Stimulated activated CD4-positive, alpha-beta T cell treated with anti-CD3 and anti-CD28 coated beads, Interleukin-12 subunit alpha, Interleukin-12 subunit beta, amount 100 ng/mL, for 4 hours (primary cell): ENCODE data around the gene PHLDB2.
A peak's percentile ranks its signal among the peaks of the same experiment; 100 is the strongest.
"Not testable (repeated sequence)": the region's sequence is repeated elsewhere in the genome, so short reads cannot be mapped to it uniquely, and the experiment has no call there.

Source experiments
- DNase-seq: peaks from one replicate; pipeline ENCODE4 v3.0.0-alpha.2; 2020

The PHLDB2 gene

DNA sequence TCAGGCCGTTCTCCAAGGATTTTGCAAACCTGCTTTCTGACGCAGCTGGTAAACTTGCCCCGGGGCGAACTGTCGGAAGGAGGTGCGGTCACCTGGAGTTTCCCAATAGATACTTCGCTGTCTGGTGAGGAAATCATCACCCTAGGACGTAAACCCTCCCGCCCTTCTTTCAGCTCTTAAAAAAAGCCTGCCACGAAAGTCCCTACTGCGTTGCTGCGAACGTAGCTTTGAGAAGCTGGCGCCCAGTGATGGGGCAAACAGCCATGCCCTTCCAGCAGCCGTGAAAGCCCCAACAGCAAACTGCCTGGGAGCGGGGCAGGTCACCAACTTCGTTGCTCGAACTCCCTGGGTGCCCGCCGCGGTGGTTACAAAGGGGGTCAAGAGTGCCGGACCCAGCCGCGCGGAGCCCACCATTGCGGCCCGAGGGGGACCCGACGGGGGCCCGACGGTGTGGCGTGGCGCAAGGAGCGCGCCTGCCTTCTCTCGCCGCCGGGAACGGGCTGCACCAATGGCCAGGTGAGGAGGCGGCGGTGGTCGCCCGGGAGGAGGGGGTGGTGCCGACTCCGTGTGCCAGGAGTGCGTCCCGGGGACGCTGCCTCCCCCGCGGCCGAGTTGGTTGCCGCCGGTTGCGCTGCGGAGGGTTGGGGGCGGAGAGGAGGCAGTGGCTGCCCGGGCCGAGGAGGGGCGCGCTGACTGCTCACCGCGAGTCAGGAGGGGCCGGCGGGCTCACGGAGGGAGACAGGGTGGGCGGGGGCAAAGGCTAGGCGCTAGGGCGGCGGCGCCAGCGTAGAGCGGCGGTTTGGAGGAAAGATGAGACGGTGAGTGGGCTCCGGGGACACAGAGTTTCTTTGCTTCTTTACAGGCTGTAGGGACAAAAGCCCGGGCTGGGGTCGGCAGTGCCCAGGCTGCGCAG, at the start of gene PHLDB2:
Gene PHLDB2, plus strand, starts transcription at position 205 of the 913 bp plus-strand sequence. CDS start 24,813 bp downstream, outside the sequence.
- peak; percentile 36 for DNase-seq

DNA sequence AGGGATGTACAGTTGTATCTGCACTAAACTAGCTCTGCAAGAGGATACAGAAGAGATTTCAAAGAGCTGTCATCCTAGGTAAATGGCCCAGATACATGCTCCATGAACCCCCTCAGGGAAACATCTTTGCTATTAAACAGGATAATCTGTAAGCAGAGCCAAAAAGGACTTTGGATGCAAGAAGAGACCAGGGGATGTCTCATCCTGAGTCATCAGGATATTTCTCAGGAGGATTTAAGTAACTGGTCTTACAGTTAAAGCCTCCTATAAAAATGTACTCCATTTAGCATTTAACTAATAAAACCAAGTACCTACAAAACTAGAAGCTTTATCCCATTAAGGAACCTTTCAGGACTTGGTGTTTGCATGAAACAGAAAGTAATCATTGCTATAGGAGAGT, 48.2 kb upstream of the PHLDB2 start:
- DNase-seq = no peak

DNA sequence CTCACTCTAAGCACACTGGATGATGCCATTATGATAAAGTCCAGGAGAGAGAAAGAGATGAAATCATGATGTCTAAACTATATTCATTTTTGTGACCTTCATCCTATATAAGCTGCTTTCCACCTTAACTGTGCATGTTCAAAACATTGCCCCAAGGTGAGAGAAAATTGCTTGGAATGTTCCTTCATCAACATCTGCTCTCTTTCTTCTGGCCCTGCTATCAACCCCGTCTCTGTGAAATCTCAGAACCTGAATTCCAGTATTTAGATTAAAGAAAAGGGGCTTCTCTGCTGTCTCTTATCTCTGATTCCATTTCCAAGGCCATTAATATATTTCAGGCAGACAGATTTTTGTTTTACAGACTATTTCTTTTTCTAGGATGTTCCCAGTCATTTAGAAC, 47.3 kb upstream of the PHLDB2 start:
- no peak for DNase-seq

DNA sequence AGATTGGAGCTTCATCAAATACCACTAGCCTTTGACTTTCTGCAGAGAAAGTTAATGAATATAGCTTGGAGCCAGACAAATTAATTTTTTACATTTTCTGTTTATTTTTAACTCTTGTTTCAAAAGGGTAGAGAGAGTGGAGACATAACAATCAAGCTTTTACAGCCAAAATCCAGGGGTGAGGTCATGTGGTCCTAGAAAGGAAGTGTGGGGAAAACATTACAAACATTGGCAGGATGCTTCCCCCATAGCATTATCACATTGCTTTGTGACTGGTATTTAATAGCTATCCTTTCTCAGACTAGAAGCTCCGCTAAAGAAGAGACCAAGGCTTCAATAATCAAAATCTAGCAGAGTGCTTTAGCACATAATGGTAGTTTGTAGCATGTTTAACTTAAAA, 46.4 kb upstream of the PHLDB2 start:
- no peak for DNase-seq

DNA sequence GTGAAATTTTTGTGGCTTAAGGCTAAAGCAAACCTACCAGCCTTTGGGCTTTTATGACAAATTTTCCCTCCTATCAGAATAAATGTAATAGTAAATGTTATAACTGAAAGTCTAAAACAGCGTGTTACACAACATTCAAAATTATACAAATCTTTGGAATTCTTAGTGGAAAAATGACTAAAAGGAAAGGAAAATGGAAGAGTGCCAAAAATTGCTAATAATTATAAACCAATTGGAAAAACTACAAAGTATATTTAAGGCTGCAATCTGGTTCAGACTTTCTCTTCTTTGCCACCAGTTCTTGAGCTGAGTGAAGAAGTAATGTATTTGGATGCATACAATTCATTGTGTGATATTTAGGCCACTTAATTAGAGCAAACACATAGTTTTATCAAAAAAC, 45.6 kb upstream of the PHLDB2 start:
- DNase-seq = no peak

DNA sequence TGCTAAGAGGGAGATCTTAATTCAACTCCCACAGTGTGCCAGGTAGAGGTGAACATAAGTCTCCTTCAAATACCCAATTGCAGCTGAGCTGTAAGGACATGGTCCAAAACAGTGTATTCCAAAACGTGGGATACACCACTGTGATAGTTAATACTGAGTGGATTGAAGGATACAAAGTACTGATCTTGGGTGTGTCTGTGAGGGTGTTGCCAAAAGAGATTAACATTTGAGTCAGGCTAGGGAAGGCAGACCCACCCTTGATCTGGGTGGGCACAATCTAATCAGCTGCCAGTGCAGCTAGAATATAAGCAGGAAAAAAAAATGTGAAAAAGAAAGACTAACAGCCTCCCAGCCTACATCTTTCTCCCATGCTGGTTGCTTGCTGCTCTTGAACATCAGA, 45.1 kb upstream of the PHLDB2 start:
- no peak for DNase-seq

DNA sequence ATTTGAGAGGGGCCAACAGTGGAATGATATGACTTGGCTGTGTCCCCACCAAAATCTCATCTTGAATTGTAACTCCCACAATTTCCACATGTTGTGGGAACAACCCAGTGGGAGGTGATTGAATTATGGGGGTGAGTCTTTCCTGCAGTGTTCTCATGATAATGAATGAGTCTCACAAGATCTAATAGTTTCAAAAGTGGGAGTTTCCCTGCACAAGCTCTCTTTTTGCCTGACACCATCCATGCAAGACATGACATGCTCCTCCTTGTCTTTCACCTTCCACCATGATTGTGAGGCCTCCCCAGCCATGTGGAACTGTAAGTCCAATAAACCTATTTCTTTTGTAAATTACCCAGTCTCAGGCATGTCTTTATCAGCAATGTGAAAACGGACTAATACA, 42.3 kb upstream of the PHLDB2 start:
- not testable (repeated sequence) for DNase-seq

DNA sequence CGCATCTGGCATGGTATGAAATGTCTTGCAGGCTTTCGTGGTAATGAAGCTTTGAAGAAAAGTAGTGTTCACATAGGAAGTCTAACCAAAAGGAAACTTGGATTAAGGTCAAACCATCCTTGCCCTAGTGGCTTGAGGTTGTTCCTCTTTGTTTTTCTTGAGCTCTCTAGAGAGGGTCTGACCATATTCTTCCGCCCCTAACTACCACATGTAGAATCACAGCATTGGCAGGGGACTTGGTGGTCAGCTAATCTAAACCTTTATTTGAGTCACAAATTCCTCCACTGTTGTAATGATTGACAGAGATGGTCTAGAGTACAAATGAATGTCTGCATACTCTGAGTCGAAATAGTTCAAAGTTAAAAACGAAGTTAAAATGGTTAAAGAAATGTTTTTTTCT, 39.1 kb upstream of the PHLDB2 start:
- no peak for DNase-seq

DNA sequence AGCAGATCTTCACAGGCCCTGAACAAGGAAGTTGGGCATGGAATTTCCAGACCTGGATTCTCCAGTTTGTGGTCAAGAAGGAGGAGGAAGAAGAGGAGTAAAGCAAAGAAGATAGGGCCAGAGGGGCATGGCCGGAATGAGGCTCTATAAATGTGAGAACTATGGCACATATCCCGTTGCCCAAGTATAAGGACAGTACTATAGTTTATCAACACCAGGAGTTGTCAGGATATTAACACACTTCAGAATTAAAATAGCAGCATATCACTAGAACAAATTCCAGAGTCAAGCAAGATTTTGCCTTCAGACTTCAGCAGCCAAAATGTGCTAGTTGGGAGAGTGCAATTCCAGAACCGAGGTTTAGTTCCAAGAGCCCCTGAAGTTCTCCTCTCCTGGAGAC, 38.4 kb upstream of the PHLDB2 start:
- no peak for DNase-seq

DNA sequence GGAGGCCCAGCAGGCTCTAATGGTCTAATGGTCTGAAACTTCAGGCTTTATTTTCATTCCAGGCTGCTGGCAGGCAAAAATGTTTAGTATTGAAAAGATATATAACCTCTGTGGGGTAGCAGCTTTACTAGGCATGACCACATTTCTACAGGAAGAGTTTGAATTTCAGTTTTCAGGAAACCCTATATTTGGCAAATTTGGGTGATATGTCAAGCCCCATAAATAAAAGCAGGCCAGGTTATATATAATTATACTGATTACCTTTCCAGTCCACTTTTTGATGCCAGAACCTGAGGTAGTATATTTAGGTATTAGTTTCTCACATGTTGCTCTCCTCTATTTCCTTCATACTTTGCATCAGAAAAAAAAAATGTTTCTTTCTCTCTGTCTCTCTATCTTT, 37.2 kb upstream of the PHLDB2 start:
- DNase-seq = no peak

DNA sequence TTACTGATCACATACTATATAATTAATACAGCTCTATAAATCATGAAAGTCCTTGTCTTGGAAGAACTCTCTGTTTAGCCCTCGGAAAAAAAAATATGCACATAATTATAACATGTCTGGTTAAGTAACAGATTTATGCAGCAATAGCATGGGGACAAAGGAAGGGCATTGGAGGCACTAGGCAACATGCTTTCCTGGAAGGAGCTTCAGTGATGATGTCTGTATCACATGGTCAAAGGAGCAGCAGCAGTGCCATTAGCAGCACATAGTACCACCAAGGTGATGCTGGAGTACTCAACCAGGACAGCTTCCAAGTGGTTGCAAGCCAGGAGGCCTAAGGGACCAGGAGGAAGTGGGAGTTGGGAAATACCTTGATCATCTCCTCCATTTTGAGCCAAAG, 36.3 kb upstream of the PHLDB2 start:
- no peak for DNase-seq

DNA sequence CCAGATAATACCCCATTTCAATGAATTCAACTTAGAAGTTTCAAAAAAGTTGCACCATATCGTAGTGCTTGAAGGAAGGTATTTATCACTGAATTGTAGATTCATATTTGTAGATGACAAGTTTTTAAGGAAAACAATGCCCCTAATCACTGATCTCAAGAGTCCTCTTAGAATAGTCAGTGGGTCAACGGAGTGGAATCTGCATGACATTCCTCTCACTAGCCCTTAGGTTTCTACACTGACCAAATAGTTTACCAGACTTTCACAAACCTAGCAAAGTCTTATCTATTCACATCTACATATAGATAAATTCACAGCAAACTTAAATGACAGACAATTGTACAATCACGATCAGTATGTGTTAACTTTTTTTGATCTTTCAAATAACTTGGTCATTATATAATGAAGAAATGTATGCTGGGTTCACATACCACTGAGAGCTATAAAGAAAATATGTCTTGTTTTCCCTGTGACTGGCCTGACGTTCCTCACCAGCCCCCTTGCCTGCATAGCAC, 35.7 kb upstream of the PHLDB2 start:
- DNase-seq = no peak

DNA sequence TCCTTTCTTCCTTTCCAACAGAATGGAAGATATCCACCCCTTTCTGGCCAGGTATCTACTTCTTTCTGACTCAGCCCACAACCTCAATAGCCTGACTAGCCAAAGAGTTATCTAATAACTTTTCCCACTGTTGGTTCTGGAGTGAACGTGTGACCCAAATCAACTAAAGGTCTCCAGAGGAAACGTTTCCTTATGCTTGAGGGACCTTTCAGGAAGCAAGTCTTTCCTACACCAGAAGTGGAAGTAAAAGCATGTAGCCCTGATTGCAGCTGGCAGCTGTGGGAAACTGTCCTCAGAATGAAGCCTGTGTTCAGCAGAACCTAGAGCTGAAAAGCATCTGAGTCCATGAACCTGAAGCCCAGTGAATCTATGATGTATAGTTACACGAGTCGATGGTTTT, 34.7 kb upstream of the PHLDB2 start:
- DNase-seq = no peak

DNA sequence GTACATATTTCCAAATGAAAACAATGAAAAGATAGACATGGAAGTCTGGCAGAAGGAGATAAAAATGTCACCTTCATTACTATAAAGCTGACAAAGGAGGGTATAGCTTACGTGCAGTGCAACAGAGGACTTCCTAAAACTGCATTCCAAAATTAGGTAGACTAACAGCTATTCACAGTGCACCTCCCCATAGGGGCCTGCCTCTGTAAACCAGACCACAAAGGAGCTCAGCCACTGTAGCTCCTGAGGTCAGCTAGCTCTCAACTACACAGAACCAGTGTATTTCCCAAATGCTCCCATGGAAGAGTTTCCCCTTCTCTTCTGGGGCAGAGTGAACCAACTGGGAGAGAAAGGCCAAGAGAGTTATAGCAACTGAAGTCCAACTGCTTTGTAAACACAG, 31.2 kb upstream of the PHLDB2 start:
- DNase-seq = no peak

DNA sequence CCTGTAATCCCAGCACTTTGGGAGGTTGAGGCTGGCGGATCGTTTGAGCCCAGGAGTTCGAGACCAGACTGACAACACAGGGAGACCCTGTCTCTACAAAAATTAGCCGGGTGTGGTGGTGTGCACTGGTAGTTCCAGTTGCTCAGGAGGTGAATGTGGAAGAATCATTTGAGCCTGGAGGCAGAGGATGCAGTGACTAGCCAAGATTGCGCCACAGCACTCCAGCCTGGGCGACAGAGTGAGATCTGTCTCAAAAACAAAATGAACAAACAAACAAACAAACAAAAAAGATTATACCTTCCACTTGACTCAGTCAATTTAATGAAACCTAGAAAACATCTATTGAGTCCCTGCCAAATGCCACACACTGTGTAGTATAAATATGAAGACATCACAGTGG, 30.5 kb upstream of the PHLDB2 start:
- no peak for DNase-seq

DNA sequence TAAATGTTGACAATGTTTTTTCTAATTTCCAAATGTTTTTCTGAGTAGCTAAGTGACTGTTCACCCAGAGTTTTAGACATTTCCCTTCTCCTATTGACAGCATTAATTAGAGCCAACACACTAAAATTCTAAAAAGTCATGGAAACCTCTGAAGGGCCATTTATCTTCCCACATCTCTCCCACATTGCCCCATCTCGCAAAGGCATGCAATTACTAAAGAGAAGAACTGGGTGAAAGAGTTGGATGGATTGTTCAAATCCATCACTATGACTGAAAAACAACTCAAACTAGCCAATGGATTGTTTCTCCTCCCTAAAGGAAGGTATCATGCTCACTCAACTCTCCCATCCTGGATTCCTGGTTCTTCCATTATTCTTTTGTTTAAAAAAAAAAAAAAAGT, 30.0 kb upstream of the PHLDB2 start:
- DNase-seq = no peak

DNA sequence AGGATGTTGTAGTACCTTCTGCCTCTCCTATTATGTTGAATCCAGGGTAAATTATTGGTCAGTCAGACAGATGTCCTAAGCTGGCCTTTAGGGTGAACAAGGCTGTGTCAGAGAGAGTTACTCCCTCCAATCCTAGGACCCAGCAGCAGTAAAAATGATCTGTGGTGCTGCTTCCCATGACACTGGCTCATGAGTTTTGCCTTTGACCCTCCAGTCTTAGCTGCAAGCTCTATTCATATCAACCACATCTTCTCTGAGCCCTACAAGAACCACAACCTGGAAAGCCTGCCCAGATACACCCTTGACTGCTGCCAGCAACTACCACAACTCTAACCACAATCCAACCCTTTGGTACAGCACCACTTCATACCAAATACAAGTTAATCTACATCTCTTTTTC, 27.2 kb upstream of the PHLDB2 start:
- DNase-seq = no peak

DNA sequence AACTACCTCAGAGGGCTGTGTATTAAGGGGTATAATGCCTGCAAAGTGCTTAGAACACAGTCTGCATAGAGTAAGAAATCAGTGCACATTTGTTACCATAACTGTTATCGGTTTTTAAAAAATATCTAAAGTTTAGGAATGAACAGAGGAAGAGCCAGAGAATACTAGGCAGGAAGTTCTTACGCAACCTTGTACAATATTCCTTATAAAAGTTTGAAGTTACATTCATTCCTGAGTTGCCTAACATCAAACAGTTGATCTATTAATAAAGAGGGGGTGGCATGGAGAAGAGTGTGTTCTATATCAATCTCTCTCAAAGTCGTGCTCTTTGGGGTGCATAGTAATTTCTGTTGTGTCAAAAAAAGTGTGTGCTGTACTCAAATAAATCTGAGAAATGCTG, 22.0 kb upstream of the PHLDB2 start:
- no peak for DNase-seq

DNA sequence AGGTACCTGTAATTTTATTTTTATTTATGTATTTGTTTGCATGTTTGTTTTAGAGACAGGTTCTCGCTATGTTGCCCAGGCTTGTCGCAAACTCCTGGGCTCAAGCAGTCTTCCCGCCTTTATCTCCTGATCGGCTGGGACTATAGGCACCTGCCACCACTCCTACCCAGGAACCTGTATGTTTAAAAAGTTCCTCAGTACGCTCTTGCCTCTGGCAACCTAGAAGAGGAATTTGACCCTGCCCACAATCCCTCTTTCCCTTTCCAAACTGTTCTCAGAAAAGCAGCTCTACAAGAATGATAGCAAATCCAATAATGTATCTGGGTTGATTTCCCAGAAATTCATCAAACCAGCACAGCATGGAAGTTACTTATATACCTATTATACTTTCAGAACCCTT, 20.9 kb upstream of the PHLDB2 start:
- DNase-seq = no peak

DNA sequence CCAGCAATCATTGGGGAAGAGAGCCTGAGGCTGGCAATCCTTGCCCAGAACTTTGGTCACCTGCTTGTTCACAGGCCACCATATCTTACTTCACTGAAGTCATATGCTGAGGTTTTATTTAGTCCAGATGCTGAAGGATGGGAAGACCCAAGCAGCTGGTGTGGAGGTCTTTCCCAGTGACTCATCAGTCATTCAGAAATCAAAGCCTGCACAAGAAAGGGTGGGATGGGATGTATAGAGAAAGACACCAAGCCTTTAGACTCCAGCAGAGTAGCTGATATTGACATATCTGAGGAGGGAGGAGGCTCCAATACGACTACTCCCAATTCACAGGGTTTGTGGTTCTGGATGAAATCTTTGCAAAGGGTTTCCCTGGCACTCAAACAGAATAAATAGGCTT, 13.0 kb upstream of the PHLDB2 start:
- no peak for DNase-seq

DNA sequence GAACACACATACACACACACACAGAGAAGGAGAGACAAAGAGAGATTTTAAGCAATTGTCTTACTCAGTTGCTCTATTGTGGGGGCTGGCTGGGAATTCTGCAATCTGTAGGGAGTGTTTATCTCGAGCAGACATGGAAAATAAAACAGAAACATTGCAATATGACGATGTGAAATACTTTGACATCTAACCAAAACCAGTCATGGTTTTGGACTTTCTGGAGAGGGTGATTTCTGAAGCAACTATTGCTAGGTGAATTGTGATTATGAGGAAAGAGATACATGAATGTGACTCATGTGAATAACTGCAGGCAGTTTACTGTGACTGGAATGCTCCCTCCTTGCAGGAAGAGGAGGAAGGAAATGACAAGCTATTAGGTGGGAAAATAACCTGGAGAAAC, 12.3 kb upstream of the PHLDB2 start:
- DNase-seq = no peak

DNA sequence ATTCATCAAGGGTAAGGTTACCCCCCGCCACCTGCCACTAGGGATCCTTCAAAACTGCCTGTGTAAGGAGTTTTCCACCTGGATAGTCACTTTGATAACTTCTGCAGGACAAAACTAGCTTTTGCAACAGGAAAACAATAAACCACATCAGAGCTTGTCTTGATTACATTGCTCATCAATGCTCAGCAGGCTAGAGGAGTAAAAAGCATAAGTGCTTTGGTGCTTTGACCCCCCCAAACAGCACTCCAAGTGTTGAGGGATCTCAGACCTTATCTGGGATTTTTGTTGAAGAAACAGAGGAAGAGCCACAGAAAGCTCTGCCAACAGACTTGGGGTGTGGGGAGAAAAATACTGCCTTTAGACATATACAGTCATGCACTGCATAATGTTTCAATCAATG, 10.8 kb upstream of the PHLDB2 start:
- DNase-seq = no peak

DNA sequence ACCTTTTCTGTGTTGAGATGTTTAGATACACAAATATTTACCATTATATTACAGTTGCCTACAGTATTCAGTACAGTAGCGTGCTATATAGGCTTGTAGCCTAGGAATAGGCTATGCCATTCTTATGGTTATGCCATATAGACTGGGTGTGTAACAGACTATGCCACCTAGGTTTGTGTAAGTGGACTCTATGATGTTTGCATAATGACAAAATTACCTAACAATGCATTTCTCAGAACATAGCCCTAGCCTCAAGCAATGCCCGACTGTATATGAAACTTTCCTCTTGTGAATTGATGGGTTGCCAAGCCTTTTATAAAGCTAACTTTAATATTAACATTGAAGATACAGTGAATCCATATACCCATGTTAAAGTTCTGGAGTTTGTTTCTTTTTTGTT, 10.3 kb upstream of the PHLDB2 start:
- no peak for DNase-seq

DNA sequence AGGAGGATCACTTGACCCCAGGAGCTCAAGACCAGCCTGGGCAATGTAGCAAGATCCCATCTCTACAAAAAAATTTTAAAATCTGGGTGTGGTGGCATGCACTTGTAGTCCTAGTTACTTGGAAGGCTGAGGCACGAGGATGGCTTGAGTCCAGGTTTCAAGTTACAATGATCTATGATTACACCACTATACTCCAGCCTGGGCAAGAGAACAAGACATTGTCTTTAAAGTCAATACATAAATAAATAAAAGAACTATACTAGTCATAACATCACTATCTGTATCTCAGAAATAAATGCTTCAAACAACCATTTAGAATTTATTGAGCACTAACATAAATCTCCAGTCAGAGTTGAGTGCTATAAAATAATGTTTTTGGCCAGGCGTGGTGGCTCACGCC, 8.5 kb upstream of the PHLDB2 start:
- no peak for DNase-seq

DNA sequence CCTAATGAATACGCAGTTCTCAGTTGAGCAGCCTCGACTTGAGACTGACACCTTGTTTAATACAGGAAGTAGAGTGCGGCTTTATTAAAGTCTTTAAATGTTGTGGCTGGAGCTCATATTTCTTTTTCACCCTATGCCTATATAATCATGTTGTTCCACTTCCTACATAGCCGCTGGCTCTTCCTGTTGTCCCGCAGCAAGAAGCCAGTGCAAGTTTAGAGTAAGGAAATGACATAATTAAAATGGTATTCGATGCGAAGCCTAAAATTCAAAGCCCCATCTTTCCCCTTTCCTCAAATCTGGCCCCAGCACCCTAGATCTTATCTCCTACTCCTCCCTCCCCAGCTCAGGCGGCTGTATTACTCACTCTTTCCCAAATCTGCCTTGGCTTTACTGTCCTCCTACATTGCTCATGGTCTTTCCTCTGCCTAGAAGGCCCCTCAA, 7.5 kb upstream of the PHLDB2 start:
- no peak for DNase-seq
